Adrenal gland (tissue), 5 donors: ENCODE measurements around the gene ATP1B3.

Experiments used
- CTCF ChIP-seq, 6 experiments: fragments of 450-650 bp in 4 of 6; fragments of 200-600 bp in 2 of 6; sonication (generic) in 1 of 6; IDR thresholded peaks; 1 replicate in 5 of 6; 2 replicates in 1 of 6; pipeline versions ENCODE4 v1.5.1 to v1.8.0; 2016 to 2021; ENCODE audit warnings: antibody characterized with exemption in 6 of 6, mild to moderate bottlenecking in 2 of 6, moderate library complexity in 1 of 6
- POLR2A ChIP-seq, 2 donors: fragments of 450-650 bp; IDR thresholded peaks; one replicate each; pipeline ENCODE4 v1.6.1; 2017; ENCODE audit warnings: antibody characterized with exemption in 2 of 2, mild to moderate bottlenecking in 2 of 2, moderate library complexity in 1 of 2
- donor health status: DM: no; HTN: no; CAD: no.

- no peak for TF ChIP-seq CTCF (IDR thresholded peaks at IDR 0.05)
- TF ChIP-seq POLR2A (IDR thresholded peaks at IDR 0.05), result no peak
Measured at GRCh38 chr3:141898908-141899307, 22.5 kb downstream of the ATP1B3 start.
